OCI-LY1 (cell line): ENCODE measurements around the gene CXCL12.

ENCODE experiments used
- H2AFZ ChIP-seq: fragments of 200-600 bp; sonication (generic), shearing (Covaris generic); 2 replicates; pipeline ENCODE4 v1.6.0; 2014; ENCODE audit warnings: antibody characterized with exemption, mild to moderate bottlenecking, low read length
- H3F3A ChIP-seq: fragments of 200-600 bp; sonication (generic), shearing (Covaris generic); 2 replicates; pipeline ENCODE4 v1.6.0; 2014; ENCODE audit warnings: mild to moderate bottlenecking, antibody characterized with exemption, low read length, moderate library complexity; ENCODE audit not compliant: insufficient read depth
- H3K27ac ChIP-seq: fragments of 200-600 bp; sonication (generic); 2 replicates; pipeline ENCODE4 v1.5.1; 2014; ENCODE audit warnings: low read length, mixed run types, mild to moderate bottlenecking, low read depth; ENCODE audit not compliant: poor library complexity, severe bottlenecking
- H3K27me3 ChIP-seq: fragments of 200-600 bp; sonication (generic); 2 replicates; pipeline ENCODE4 v1.6.0; 2014; ENCODE audit warnings: antibody characterized with exemption, mild to moderate bottlenecking, low read length, moderate library complexity; ENCODE audit not compliant: insufficient read depth
- H3K36me3 ChIP-seq: fragments of 200-600 bp; sonication (generic); 2 replicates; pipeline ENCODE4 v1.6.1; 2014; ENCODE audit warnings: mild to moderate bottlenecking, antibody characterized with exemption, low read length, moderate library complexity, mixed read lengths; ENCODE audit not compliant: insufficient read depth
- H3K4me1 ChIP-seq: fragments of 200-600 bp; sonication (generic); 2 replicates; pipeline ENCODE4 v1.5.1; 2014; ENCODE audit warnings: mild to moderate bottlenecking, low read length, moderate library complexity; ENCODE audit not compliant: insufficient read depth, severe bottlenecking
- H3K4me2 ChIP-seq: fragments of 200-600 bp; sonication (generic), shearing (Covaris generic); 2 replicates; pipeline ENCODE4 v1.6.1; 2014; ENCODE audit warnings: low read length
- H3K4me3 ChIP-seq: fragments of 200-600 bp; sonication (generic); 2 replicates; pipeline ENCODE4 v1.5.1; 2014; ENCODE audit warnings: low read length, low read depth, mild to moderate bottlenecking, mixed read lengths; ENCODE audit not compliant: poor library complexity, severe bottlenecking
- H3K79me2 ChIP-seq: fragments of 200-600 bp; shearing (Covaris generic); 2 replicates; pipeline ENCODE4 v1.6.1; 2016; ENCODE audit warnings: mixed run types, low read length, mixed read lengths; ENCODE audit not compliant: insufficient read depth
- H3K9ac ChIP-seq: fragments of 200-600 bp; sonication (generic), shearing (Covaris generic); 2 replicates; pipeline ENCODE4 v1.6.1; 2014; ENCODE audit warnings: mild to moderate bottlenecking, low read length, mixed read lengths
- H3K9me2 ChIP-seq: fragments of 200-600 bp; sonication (generic), shearing (Covaris generic); 2 replicates; pipeline ENCODE4 v1.6.1; 2014; ENCODE audit warnings: low read depth, mild to moderate bottlenecking, low read length, mixed read lengths
- H3K9me3 ChIP-seq: fragments of 200-600 bp; shearing (Covaris generic); 2 replicates; pipeline ENCODE4 v1.6.1; 2014; ENCODE audit warnings: low read length, mixed read lengths
- H4K20me1 ChIP-seq: fragments of 200-600 bp; sonication (generic), shearing (Covaris generic); 2 replicates; pipeline ENCODE4 v1.6.0; 2016; ENCODE audit warnings: mild to moderate bottlenecking, low read length; ENCODE audit not compliant: insufficient read depth
- EZH2 ChIP-seq: fragments of 200-600 bp; sonication (generic), shearing (Covaris generic); IDR thresholded peaks from 2 replicates; pipeline ENCODE4 v1.8.0; 2017; ENCODE audit warnings: borderline replicate concordance, mixed run types, mild to moderate bottlenecking, antibody characterized with exemption, low read length, moderate library complexity, mixed read lengths
- TF ChIP-seq, protein P1 (sequence below): fragments of 200-600 bp; sonication (generic), shearing (Covaris generic); IDR thresholded peaks from 2 replicates; pipeline ENCODE4 v1.5.1; 2017; ENCODE audit warnings: mild to moderate bottlenecking, antibody characterized with exemption, low read length, moderate library complexity, mixed read lengths

CXCL12 gene

DNA sequence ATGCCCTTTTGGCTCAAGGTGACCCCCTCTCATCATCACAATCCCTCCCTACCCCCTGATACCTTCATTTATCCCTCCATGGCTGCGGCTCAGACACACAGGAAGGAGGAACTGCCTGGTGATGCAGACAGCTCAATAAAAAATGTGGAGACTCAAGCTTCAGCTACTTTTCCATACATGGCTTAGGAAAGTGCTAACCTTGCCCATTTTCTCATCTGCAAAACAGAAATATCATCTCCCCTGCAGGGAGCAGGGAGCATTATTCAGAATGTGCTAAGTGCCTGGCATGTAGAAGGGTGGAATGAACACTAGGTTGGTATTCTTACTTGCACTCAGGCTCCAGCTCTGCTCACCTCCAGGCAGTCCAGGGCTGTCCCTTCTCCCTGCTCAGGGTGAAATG lies 23.8 kb downstream of the CXCL12 start:
- Histone ChIP-seq H4K20me1 (no peaks in the 10 kb centered on the region), H3K27me3 (no peaks in the 10 kb centered on the region), H3K9ac (no peak overlapping the region), H3K27ac (no peak overlapping the region), H2AFZ (no peak overlapping the region), H3K9me2 (no peaks in the 10 kb centered on the region), H3K9me3 (no peaks in the 10 kb centered on the region), H3K36me3 (no peaks in the 10 kb centered on the region), H3K4me2 (no peak overlapping the region), H3K4me1 (no peaks in the 10 kb centered on the region), H3F3A (no peaks in the 10 kb centered on the region), H3K4me3 (no peak overlapping the region), H3K79me2 (no peaks in the 10 kb centered on the region)
- TF ChIP-seq EZH2 = no peak

DNA sequence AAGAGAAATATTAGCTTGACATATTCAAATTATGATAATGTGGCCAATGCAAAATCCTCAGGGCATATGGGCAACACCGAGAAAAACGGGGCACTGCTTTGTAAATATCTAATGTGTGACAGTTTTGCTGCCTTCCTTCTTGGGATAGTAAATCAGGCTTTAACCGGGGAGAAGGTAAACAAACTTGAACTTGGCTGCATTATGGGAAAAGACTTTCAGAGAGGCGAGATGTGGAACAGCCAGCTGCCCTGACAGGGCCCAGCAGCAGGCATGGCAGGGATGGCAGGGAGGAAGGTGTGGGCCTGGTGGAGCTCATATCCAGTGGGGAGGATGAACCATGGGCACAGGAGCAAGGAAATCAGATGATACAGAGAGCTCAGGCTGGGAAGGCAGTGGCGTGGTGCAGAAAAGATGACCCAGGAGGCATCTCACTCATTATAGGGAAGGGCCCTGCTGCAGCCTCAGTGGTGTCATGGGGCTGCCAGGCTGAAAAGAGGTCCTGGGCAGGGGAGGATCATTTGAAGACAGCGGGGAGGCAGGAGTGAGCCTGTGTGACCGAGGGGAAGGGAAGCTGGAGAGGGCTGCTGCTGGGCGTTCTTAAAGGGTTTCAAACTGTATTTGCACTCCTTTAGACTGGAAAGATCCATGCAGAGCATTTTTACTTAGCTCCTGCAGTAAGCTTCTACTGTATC lies 26.7 kb downstream of the CXCL12 start:
- H3K4me2 ChIP-seq = no peak overlapping the region
- TF ChIP-seq, protein P1, sequence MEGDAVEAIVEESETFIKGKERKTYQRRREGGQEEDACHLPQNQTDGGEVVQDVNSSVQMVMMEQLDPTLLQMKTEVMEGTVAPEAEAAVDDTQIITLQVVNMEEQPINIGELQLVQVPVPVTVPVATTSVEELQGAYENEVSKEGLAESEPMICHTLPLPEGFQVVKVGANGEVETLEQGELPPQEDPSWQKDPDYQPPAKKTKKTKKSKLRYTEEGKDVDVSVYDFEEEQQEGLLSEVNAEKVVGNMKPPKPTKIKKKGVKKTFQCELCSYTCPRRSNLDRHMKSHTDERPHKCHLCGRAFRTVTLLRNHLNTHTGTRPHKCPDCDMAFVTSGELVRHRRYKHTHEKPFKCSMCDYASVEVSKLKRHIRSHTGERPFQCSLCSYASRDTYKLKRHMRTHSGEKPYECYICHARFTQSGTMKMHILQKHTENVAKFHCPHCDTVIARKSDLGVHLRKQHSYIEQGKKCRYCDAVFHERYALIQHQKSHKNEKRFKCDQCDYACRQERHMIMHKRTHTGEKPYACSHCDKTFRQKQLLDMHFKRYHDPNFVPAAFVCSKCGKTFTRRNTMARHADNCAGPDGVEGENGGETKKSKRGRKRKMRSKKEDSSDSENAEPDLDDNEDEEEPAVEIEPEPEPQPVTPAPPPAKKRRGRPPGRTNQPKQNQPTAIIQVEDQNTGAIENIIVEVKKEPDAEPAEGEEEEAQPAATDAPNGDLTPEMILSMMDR = no peak
- TF ChIP-seq EZH2 = no peak
- H4K20me1 ChIP-seq = no peaks in the 10 kb centered on the region
- no peaks in the 10 kb centered on the region for H3K36me3 ChIP-seq
- no peak overlapping the region for H2AFZ ChIP-seq
- H3K27ac ChIP-seq = no peak overlapping the region
- no peak overlapping the region for H3K4me3 ChIP-seq
- no peaks in the 10 kb centered on the region for H3K27me3 ChIP-seq
- no peaks in the 10 kb centered on the region for H3K9me3 ChIP-seq
- no peaks in the 10 kb centered on the region for H3K4me1 ChIP-seq
- H3F3A ChIP-seq = no peaks in the 10 kb centered on the region
- H3K79me2 ChIP-seq = no peaks in the 10 kb centered on the region
- H3K9ac ChIP-seq = no peak overlapping the region
- H3K9me2 ChIP-seq = no peaks in the 10 kb centered on the region

DNA sequence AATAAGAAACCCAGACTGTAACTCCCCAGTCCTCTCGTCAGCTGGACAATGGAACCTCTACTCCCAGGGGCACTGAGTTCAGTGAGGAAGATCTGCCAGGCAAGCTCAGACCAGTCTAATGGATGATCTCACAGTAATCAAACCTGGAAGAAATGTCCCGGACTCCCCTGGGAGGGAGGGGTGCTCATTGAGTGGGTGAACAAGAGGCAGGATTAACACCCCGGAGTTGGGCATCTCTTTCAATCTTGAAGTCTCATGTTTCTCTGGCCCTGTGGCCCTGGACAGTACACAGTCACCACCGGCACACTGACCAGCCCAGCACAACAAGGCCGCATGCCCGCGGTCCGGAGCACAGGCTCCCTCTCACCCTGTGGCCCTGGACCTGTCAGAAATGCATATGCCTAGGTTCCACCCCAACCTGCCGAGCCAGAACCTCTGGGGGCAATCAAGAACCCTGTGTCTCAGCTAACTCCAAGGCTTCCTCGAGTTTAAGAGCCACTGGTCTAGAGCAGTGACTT lies 27.8 kb downstream of the CXCL12 start:
- Histone ChIP-seq H3K9ac (no peak overlapping the region), H3K27me3 (no peaks in the 10 kb centered on the region), H4K20me1 (no peaks in the 10 kb centered on the region), H3K27ac (no peak overlapping the region), H3F3A (no peaks in the 10 kb centered on the region), H3K9me2 (no peaks in the 10 kb centered on the region), H3K9me3 (no peaks in the 10 kb centered on the region), H3K79me2 (no peaks in the 10 kb centered on the region), H3K4me2 (no peak overlapping the region), H2AFZ (no peak overlapping the region), H3K4me3 (no peak overlapping the region), H3K36me3 (no peaks in the 10 kb centered on the region), H3K4me1 (no peaks in the 10 kb centered on the region)
- TF ChIP-seq, protein P1 = no peak
- TF ChIP-seq EZH2 = no peak
